ENCODE results near the gene SUGP2.

The SUGP2 gene

DNA sequence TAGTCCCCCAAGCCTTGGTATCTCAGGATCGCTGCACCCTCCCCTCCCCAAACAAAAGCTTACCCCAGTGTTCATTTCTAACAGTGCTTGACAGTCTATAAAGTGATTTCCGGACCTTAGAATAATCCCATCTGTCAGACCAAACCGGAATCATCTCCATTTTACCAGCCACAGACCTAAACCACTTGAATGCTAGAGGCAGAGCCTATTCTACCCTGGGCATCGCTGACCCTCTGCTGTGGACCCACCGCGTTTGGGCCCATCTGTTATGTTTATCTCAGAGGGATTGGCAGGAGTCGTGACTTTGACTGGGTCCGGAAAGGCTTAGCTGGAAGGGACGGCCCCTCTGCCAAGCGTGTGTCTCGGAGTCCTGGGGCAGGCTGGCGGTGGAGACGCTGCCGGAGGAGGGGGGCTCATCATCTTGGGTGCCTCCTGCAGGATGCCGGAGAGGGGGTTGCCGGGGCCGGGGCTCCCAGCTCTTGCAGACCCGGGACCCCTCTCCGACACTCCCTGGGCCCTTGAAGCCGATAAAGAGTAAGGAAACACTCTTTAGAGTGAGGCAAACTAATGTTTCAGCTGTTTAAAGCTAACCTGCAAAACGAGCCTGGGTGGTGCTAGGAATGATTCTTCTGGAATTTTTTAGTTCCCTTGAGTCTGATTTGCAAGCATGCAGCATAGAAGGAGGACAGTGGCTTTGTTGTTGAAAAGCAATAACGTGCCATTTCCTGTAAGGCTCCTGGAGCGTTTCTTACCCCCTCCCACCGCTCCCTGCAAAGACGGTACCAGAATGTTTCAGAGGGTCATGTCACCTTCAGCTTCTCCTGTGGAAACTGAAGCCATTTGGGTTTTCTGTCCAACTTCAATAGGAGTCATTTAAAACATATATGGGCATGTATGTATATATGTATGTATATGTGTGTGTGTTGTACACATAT lies 31.8 kb upstream of the SUGP2 start:
- in situ Hi-C loops (cut with HindIII; ENCODE audit: low sequenced_read_pairs), result no loop called here
- TF ChIP-seq, protein P1, sequence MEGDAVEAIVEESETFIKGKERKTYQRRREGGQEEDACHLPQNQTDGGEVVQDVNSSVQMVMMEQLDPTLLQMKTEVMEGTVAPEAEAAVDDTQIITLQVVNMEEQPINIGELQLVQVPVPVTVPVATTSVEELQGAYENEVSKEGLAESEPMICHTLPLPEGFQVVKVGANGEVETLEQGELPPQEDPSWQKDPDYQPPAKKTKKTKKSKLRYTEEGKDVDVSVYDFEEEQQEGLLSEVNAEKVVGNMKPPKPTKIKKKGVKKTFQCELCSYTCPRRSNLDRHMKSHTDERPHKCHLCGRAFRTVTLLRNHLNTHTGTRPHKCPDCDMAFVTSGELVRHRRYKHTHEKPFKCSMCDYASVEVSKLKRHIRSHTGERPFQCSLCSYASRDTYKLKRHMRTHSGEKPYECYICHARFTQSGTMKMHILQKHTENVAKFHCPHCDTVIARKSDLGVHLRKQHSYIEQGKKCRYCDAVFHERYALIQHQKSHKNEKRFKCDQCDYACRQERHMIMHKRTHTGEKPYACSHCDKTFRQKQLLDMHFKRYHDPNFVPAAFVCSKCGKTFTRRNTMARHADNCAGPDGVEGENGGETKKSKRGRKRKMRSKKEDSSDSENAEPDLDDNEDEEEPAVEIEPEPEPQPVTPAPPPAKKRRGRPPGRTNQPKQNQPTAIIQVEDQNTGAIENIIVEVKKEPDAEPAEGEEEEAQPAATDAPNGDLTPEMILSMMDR (IDR thresholded peaks at IDR 0.05; ENCODE audit: low read depth, low read length), result no peak
- DNase-seq (ENCODE audit: low read depth, low spot score), result no peak

DNA sequence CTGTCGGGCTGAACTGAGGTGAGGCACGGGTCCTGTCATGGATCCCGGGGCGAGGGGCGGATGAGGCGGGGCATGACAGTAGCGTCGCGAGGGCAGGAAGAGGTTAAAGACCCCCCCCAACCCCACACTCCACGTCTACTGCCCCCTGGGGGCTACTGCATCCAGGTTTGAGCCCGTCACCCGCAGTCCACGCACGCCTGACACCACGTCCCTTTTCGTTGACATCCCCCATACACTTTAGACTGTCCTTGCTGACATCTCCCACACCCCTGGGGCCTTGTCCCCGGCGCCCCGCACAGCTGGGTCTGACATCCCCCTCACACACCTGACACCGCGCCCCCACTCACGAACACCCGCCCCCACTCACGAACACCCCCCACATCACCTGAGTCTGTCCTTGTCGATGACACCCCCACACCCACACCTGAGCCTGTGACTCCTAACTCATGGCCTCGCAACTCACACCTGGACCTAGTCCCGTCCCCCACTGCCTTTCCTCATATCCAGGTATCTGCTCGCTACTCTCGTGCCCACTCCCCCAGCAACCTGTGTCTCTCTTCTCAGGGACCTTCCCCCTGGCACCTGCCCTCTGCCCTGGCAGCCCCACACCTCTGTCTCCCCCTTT lies 30.9 kb upstream of the SUGP2 start:
- DNase-seq (ENCODE audit: low read depth, low spot score), result no peak
- TF ChIP-seq, protein P1 (IDR thresholded peaks at IDR 0.05; ENCODE audit: low read depth, low read length), result peak; percentile 31
- H3K4me3 ChIP-seq (ENCODE audit: low read depth, low read length), result peak overlapping the region; percentile 67
- in situ Hi-C loops (cut with HindIII; ENCODE audit: low sequenced_read_pairs), result no loop called here

More for the DNA sequence above, 31.8 kb upstream of the SUGP2 start:
- peak overlapping the region; percentile 67 for H3K4me3 ChIP-seq (ENCODE audit: low read depth, low read length)

DNA sequence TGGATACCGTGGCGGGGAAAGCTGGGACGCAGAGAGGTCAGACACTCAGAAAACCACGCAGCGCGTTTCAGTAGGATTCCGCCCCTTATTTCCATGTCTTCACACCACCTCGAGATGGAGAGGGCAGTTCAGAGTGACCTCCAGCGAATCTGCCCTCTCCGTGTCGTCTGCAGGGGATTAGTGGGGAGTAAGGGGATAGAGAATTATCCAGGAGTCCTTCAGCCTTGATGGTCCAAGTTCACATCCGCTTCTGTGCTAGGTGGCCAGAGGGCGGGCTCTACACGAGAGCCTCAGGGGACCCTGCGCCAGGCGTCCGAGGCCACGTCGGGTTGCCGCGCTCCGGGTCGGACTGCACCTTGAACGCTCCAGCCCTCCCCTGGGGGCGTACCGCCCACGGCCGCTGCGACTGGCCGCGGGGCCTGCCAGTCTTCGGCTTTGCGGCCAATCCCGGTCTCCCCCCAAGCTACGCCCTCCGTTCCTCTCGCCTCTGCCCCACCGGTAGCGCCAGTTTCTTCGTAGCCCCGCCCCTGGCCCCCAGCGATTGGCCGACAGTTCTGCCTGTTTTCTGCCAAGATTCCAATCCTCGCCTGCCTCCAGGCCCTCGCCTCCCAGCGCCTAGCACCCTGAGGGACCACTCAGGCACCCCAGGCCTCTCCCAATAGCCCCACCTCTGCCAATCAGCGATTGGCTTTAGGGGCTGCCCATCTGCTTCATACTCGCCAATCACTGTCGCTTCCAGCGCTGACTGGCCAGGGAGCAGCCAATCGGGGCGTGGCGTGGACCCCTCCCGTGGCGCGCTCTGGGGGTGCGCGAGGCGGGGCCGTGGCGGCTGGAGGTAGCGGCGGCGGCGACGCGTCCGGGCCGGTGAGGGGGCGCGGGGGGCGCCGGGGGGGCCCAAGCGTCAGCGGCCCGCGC lies 30.1 kb upstream of the SUGP2 start, which contains the start of gene SLC25A42:
Gene SLC25A42, plus strand, starts transcription at position 812 of the 915 bp plus-strand sequence. CDS start 32,131 bp downstream, outside the sequence.
- peak within 1 kb of the TSS; percentile 67 for H3K4me3 ChIP-seq (ENCODE audit: low read depth, low read length)
- in situ Hi-C loops (cut with HindIII; ENCODE audit: low sequenced_read_pairs), result no loop called here
- peak; percentile 100 for DNase-seq (ENCODE audit: low read depth, low spot score)

DNA sequence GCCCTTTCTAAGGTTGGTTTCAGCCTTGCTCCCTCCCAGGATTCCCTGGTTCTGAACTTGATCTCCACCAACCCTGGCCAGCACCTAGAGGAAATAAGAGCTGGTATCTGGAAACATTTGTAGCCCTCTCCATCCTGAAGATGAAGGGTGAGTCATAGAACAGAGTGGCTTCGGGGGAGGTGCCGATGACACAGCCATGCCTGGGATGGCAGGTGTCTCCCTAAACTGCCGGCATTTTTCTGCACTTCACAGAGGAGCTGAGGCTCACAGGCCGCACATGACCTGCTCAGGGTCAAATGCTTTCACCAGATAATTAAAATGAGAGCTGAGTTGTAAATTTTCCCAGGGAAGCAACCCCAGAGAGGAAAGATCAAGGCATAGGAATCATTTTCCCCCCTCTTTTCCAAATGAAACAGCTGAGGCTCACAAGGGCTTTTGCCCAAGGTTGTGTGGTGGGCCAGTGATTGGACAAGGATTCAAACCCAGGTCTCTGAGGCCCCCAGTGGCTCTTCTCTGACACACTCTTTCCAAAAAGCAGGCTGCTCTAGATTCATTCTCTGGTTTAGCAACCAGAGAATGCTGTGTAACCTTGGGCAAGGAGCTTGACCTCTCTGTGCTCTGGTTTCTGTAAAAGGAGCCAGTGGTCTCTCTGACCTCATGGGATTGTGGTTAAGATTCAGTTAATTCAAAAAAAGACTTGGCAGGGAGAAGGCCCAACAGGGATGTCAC lies 29.3 kb upstream of the SUGP2 start:
- H3K4me3 ChIP-seq (ENCODE audit: low read depth, low read length), result no peak overlapping the region
- TF ChIP-seq, protein P1 (IDR thresholded peaks at IDR 0.05; ENCODE audit: low read depth, low read length), result no peak
- in situ Hi-C loops (cut with HindIII; ENCODE audit: low sequenced_read_pairs), result no loop called here
- peak; percentile 30 for DNase-seq (ENCODE audit: low read depth, low spot score)

More for the DNA sequence above, 30.1 kb upstream of the SUGP2 start, which contains the start of gene SLC25A42:
- TF ChIP-seq, protein P1 (IDR thresholded peaks at IDR 0.05; ENCODE audit: low read depth, low read length), result no peak

DNA sequence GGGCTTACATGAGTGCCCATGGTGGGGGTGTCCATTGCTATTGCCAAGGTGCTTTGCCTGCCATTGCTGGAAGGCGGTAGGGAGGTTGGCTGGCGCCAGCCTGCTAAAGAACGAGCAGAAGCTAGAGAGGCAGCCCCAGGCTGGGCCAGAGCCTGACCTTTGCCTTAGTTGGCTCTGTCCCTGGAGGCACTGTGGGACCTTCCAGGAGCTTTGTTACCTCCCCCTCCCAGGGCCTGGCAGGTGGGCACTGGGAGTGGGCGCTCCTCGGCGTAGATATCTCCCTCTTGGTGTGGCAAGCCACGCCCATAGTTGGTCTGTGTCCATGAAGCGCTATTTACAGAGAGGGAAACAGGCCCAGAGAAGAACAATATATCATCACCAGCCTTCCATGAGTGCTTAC lies 28.2 kb upstream of the SUGP2 start:
- in situ Hi-C loops (cut with HindIII; ENCODE audit: low sequenced_read_pairs), result no loop called here
- TF ChIP-seq, protein P1 (IDR thresholded peaks at IDR 0.05; ENCODE audit: low read depth, low read length), result no peak
- H3K4me3 ChIP-seq (ENCODE audit: low read depth, low read length), result no peak overlapping the region
- no peak for DNase-seq (ENCODE audit: low read depth, low spot score)

All from astrocyte of the spinal cord (primary cell).